ENCODE data around the gene DPF3.

DPF3 gene

DNA sequence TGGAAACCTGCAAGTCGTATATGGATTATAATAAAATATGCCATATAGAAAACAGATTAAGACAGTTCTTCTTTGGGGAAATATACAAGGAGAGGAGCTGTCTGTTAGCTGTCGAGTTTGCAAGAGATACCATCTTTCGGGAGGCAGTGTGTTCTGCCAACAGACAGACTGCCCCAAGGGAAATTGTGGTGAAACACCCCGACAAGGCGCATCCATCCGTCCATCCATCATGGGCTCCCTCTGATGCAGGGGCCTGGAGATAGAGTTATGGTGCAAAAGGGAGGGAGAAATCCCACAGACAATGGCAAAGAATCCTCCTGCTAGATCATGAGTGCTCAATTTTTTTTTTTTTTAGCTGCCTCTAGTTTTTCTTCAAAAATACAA, 156.3 kb downstream of the DPF3 start:
- DNase-seq = no peak

DNA sequence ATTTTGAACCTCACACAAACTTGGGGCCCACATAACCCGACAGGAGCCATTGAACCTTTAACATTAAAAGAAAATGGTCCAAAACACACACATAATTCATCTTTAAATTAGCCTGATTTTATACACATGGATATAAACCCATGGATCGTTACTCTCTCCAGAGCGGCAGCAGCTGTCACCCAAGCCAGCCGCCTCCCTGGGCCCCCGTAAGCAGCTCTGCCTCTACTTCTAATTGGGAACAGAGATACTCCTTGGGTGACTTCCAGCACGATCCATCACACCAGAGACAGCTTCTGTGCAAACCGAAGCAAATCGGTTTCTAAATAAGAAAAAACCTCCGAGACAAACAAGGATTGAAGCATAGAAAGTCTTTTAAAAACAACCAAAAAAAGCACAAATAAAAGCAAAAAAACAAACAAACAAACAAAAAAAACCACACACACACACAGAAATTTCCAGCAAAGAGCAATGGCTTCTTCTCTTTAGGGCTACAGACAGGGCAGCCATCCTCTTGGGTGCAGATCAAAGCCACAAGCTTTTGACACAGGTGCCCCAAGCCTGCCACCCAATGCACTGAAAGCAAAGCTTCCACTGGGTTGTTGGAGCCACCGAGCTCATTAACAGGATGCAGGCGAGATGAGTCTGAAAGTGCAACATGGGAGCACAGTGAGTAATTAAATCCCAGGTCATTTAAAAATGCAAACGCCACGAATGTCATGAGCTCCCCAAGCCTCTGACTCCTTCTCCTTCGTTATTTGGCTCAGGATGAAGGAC, 156.9 kb downstream of the DPF3 start:
- no peak for DNase-seq

DNA sequence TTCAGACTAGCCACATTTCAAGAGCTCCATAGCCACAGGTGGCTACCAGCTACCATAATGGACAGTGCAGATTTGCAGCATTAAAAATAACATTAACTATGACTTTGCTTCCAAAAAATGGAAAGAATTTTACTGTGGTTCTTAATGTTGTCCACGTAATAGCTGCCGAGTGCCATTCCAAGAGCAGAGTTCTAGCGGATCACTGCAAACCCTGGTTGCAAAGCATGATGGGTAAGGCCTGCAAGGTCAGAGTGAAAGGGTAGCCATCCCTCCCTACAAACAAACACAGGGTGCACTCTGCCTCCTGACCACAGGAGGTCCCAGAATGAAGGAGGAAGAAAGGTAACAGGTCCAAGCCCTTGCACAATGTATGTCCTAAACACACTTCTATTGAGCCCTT, 157.6 kb downstream of the DPF3 start:
- no peak for DNase-seq

DNA sequence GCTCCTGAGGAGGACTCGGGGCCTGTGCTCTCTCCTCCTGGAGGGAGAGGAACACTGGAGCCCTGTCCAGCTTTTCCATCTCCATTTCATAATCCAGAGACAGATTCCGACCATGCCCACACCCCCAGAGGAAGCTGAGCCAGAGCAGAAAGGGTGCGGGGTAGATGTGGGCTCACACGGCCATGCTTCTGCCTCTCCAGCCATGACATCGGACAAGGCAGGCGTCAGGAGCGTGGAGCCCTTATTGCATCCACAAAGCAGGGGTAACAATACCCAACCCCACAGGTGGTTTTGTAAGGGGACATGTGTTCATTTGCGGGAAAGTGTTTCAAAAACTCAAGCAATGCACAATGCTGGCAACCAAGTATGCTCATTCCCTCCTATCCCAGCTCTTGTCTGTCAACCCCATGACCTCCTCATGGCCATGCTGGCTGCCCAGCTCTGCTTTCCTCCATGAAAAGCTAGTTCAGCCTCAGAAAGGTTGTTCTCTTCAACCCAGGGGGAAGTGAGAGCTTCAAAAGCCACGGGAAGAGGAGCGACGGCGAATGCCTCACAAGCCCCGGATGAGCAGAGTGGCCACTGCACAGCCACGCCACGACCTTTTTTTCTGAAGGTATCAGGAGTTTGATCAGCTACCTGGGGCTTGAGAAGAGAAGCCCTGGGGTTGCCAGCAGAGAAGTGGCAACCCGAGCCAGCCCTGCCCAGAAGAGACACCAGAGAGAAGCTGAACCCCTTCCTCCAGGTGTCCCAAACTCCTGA, 161.7 kb downstream of the DPF3 start:
- DNase-seq = no peak

DNA sequence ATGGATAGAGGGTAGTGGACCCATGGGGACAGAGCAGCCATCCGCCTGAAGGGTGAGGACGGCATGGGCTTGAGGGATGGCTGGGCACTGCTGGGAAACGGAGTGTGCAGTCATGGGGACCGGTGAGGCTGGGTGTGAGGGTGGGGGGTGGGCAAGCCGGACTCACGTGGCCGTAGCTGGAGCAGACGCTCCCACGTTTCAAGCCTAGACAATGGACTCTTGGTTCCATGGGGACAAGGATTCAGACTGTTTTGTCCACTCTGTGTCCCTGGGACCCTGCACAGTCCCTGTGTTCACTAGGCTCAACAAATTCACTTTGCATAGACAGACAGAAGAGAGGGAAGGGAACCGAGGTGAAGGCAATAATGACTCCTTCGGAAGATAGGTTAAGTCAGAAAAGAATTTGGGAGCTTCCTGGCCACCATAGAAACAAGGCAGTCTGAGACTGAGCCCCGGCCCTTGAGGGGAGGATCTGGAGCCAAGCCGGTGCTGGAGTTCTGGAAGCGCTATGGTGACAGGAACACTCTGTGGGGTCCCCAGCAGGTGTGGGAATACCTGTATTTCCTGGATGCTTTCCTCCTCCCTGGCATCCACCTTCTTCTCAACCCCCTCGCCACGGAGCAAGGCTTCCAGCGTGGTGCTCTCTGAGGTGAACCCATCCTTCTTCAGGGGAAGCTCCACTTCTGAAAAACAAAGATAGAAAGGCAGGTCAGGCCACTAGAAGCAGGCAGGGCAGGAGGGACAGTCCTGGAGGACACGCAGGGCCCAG, 162.5 kb downstream of the DPF3 start:
- DNase-seq = no peak

DNA sequence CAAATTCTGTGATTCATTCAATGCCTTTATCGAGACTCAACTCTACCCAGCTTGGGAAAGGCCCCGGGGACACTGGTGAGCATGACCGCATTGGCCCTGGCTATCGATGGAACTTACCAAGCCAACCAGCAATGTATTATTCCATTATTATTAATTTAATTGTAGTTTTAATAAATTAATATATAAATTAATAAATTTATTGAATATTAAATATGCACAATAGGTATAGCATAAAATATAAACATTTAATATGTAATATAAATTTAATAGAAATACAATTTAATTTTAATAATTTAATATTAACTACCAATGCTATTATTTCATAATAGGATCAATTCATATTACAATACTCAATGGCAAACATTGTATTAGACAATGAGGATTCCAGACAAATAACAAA, 163.4 kb downstream of the DPF3 start:
- DNase-seq = no peak

DNA sequence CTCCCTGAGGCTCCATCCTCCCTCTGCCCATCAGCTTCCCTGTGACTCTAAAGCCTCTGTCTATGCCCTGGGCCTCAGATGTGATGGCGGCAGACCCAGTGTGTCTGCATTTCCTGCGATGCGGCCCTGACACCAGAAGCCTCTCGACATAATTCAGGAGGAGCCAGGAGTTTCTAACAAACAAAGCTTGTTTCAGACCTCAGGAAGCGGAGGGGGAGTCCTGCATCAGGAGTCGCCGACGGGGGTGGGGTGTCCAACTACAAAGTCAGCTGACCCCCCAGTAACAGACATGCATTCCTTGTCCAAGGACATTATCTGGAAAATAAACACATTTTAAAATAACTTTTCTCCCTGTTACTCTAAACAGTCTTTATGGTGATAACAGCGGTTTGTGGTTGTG, 167.5 kb downstream of the DPF3 start:
- no peak for DNase-seq

DNA sequence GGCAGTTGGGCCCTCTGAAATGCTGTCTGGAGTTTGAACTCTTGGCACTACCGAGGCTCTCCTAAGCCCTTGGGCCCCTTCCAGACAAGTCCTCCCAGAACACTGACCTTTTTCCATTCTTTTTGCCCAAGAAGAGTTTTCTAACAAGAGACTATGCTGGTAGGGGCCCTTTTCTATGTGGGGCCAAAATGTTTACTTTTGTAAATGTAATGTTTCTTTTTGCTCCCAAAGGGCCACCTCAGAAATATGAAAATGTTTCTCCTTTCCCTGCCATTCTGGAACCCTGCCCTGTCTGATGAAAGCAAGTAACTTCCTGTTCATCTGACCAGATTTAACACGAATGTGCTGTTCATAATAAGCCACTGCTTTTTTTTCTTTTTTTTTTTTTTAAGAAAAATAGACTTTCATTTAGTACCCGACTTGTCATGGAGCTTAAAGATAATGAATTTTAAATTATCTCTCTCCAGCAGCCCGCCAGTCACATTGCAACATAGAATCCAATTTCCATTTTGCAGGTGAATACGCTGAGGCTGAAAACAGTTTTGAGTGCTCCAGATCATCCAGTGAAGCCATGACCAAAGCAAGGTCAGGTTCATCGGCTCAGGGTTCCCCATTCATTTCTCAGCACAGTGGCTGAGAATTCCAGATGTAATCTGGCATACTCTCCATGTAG, 169.9 kb downstream of the DPF3 start:
- DNase-seq = no peak

DNA sequence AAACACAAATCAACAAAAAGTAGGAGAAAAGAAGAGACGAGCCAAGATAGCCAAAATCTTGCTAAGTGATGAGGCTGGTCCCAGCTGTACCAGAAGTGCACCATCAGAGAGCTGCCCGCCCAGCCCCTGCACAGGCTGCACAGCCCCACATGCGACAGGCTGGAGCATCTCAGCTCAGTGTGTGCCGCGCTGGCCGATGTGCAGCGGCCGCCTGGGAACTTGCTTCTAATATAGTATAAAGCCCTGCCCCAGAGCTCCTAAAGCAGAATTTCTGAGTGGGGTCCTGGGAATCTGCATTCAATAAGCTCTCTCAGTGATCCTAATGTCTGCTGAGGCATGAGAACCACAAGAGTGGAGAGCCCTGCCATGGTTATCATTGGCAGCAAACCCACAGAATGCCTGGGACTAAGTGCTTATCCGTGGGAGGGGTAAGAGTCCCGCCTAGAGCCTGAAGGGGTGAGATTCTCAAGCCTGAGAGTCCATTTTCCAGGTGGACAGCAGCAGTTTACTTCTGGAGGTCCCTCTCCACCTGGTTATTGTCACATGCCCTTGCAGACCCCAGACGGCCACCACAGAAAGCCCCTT, 171.6 kb downstream of the DPF3 start:
- DNase-seq = no peak

DNA sequence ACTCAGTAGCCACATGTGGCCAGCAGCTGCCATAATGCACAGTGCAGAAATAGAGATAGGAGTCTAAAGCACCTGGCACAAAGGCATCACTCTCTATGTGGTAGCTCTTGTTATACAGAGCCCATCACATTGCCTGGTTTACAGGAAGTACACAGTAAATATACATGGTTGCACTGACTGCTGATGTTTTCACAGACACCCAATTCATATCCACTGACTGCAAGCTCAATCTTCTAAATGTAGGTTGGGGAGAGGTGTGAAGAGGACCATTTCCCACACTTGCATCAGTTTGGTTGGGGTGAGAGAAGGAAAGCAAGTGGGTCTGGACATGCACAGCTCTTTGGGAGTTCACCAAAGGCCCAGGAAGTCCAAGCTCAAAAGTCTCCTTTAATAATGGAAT, 172.8 kb downstream of the DPF3 start:
- DNase-seq = no peak

DNA sequence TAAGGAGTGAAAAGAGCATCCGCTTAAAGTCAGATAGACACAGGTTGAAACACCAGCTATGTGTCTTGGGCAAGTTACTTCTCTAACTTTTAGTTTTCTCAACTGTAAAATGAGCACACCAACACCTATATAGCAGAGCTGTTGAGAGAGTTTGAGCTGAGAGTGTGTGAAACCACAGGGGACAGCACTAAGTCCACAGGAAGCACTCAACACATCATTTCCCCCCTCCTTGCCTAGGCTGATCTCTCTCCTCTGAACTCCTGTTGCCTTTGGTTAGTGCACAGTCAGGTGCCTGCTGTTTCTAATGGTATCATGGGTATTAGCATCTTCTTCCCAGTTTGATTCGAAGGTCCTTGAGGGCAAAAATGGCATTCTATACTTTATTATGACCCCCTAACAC, 176.7 kb downstream of the DPF3 start:
- DNase-seq = no peak

DNA sequence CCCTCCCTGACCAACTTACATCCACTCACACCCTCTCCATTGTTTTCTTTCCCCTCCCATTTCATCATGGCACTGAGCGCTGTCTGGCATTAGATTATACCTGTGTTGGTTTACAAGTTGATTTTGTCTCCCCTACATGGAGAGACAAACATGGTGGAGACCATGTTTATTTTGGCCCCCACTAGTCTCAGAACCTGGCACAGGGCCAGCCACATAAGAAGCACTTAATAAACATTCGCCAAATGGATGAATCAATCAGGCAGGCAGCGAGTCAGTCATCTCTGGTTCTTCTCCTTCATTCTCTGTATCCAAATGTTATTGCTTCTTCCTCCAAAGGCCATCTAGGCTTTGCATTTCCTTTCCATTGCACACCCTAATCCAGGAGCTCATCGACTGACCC, 177.4 kb downstream of the DPF3 start:
- no peak for DNase-seq

DNA sequence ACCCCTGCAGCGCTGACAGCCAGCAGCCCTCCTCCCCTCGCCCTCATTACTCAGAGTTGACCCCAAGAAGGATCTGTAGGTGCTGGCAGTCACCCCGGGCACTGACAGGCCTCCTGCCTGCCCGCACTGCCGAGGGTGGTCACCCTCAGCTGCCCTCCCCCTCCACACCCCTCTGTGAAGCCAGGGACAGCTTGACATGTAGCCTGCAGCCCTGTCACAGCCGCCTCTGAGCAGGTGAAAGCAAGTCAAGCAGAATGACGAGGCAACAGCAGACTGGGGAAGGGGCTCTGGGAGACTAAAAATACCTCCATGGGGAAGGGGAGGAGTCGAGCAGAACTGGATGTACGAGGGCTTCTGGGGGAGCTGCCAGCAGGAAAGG, 178.1 kb downstream of the DPF3 start:
- no peak for DNase-seq

DNA sequence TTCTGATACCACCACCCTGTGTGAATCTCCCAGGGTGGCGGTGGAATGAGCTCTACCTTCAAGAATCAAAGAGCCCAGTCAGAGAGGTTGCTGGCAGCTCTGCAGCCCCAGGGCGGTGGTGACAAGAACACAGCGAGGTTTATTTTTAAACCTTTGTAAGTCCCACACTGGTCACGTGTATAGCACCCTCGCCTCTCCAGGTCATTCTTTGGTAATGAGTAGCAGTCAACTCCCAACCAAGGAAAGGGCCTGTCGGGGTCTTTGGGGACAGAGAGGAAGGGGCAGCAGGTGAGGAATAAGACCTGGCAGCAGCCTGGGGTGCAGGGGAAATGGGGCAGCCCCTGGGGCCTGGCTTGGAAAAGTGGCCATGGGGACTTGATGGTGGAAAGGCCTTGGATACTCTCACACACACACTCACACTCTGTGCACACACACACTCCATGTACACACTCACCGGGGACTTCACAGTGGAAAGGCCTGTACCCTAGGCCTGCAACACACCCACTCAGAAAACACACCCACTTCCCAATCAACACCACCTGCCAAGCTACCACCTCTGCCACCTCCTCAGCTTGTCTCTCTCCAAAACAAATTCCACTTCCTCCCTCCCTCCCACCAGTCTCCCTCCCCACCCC, 178.6 kb downstream of the DPF3 start:
- DNase-seq = no peak

DNA sequence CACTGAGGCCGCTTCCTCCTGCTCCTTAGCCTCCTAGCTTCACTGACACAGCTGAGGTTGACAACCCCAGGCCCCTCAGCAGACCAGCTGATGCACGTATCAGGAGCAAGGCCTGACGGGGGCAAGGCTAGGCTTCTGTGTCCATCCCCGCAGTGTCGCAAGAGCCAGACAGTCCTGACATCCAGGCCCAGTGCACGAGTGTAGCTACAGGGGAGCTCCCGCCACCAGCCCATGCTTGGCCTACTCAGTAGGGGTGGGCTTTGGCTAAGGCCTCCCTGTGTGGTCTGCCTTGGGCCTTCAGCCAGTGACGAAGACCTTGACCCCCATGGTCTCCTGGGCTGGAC, 179.1 kb downstream of the DPF3 start:
- DNase-seq = no peak

DNA sequence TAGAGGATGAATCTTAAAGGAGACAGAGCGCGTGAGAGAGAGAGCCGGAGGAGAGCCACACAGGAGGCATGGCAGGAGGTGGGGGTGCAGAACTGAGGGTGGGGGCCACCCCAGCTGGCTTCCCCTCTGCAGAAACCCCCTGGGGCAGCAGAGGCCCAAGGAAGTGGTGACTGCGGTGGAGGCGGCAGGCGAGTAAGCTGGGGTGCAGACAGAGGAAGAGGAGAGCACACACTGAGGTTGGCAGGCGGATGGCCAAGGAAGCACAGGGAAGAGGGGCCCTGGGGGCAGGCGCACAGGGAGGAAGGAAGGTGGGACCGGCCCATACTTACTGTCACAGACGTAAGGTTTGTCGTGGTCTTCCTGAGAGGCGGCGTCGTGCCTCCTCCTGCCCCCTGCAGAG, 179.8 kb downstream of the DPF3 start:
- peak; percentile 40 for DNase-seq

DNA sequence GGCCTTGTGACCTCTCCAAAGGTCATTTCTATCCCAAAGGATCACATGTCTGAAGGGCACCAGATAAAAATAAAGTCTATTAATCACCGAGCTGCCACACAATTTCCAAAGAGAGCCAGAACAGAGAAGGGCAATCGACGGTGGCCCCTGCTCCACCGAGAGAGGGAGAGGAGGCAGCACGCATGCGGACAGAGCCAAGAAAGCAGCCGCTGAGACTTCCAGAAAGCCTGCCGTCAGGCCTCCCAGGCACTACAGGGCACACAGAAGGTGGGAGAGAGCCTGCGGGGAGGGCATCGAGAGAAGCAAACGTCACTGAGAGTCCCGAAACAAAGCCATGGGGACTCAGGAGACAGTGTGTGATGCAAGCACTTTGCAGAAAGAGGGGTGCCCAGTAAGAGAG, 182.0 kb downstream of the DPF3 start:
- no peak for DNase-seq

DNA sequence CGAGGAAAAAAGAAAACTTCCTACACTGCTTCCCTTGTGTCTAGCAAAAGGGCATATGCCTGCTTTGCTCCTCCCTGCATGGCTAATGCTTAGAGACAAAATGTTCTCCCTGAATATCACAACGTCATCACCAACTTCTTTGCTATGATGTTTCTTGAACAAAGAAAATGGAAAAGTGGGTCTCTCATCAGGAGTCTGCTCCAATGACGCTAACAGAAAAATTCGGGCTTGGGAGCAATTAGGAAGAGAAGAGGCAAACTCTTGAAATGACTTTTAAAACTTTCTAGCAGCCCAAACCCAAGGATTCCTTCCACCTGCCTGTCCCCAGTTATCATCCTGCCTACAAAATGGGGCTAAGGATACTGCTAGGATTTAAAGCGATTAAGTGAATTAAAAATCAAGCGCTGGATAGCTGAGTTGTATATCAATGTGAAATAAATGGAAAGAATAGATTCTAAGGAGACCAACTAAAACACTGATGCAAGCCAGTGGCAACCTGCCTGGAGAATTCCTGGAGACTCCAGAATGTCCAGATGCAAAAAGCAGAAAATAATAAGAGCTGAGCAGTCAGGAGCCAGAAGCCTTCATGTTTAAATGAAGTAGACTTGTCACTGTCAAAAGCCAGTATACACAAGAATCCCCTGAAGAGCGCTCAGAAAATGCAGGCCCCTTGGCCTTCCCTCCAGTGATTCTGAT, 183.8 kb downstream of the DPF3 start:
- DNase-seq = peak; percentile 76

DNA sequence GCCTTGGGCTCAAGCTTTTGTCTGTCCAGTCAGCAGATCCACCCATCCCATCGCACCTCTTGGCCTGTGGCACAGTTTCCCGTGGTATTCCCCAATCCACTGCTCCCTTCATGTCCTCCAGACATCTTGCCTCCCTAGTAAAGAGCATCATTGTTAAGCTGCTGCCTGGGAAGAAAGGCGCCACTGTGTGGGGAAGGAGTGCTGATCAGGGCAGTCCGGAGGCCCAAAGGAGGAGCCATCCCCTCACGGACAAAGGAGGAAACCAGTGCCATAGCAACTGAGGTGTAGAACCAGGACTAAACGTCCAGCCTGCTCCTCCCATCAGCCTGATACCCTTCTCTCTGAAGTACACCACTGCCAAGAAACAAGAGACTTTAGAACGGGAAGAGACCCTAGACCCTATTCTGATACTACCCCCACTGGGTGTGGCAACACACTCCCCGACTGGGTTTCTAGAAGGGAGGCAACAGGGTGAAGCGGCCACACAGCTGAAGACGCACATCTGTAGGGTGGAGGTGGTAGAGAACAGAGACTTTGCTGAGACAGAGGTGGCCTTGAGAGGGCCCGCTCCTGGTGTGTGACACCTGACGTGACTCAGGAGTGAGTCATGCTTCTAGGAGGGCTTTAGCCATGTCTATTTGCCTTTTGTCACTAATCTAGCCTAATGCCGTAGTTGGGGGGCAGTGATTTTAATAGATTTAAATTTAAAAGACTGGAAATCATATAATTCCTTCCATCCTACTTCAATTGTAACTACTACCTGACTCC, 185.0 kb downstream of the DPF3 start:
- DNase-seq = no peak

DNA sequence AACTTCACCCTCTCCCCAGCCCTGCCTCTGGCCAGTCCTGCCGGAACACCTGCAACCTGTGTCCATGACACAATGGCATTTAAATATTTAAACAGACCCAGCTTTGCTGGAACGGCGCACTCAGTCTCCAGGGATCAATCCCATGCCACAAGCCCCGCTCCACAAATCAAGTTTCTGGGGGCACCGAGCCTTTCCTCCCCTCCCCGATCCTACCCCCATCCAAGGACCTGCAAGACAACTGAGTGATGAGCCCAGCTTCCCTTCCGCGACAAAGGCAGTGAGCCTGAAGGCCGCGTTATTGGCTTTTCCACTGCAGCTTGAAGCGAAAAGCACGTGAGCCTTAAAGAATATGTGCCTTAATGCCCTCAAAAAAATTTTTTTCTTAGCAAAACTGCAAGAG, 185.7 kb downstream of the DPF3 start:
- no peak for DNase-seq

DNA sequence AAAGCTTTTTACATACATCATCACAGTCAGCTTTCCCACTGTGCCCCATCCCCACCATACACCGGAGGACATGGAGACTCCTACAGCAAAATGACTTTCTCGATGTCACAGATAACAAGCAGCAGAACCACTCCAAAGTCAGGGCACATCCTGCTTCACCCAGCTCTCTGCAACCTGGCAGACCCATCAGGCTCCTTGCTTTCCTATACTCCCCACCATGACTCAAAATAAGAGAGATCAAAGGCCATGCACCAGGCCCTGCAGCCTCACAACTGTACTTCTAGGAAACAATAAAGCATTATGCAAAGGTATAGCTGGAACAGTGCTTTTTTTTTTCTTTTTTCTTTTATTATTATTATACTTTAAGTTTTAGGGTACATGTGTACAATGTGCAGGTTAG, 187.4 kb downstream of the DPF3 start:
- no peak for DNase-seq
